ENCODE data around the gene SGCD.

DNA sequence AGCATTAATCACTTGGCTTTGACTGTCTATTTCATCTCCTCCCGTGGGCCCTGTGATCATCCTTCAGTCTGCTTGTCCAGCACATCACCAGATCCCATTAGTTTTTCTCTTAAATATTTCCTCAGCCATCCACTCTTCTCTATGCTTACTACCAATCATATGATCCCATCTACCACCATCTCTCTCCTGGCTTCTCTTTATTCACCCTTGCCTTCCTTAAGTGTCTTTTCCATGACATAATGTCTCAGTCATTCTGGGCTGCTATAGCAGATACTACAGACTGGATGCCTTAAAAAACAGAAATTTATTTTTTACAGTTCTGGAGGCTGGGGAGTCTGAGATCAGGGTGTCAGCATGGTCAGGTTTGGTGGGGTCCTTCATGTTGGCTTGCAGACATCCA is 314.7 kb downstream of the SGCD start:
- TF ChIP-seq, protein P1, sequence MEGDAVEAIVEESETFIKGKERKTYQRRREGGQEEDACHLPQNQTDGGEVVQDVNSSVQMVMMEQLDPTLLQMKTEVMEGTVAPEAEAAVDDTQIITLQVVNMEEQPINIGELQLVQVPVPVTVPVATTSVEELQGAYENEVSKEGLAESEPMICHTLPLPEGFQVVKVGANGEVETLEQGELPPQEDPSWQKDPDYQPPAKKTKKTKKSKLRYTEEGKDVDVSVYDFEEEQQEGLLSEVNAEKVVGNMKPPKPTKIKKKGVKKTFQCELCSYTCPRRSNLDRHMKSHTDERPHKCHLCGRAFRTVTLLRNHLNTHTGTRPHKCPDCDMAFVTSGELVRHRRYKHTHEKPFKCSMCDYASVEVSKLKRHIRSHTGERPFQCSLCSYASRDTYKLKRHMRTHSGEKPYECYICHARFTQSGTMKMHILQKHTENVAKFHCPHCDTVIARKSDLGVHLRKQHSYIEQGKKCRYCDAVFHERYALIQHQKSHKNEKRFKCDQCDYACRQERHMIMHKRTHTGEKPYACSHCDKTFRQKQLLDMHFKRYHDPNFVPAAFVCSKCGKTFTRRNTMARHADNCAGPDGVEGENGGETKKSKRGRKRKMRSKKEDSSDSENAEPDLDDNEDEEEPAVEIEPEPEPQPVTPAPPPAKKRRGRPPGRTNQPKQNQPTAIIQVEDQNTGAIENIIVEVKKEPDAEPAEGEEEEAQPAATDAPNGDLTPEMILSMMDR (IDR thresholded peaks at IDR 0.05; ENCODE audit: low read depth, low read length) = no peak
- TF ChIP-seq EZH2phosphoT487 (IDR thresholded peaks at IDR 0.05; ENCODE audit: low read depth) = no peak
